CD4-positive, alpha-beta T cell treated with Interleukin-4 for 4 hours (primary cell): Measurements from ENCODE around the gene SERAC1.

ENCODE experiments used
- DNase-seq: peaks from one replicate; pipeline ENCODE4 v3.0.0-alpha.2; 2020

SERAC1 gene

GRCh38 chr6:158118886-158119285, 49.2 kb downstream of the SERAC1 start:
- no peak for DNase-seq

- no peak for DNase-seq
Observed at GRCh38 chr6:158115508-158115907, 52.6 kb downstream of the SERAC1 start.

GRCh38 chr6:158115102-158115501, 53.0 kb downstream of the SERAC1 start:
- DNase-seq: no peak

GRCh38 chr6:158113802-158114201, 54.3 kb downstream of the SERAC1 start:
- no peak for DNase-seq

- DNase-seq: no peak
Observed at GRCh38 chr6:158111987-158112386, 56.1 kb downstream of the SERAC1 start.

GRCh38 chr6:158110986-158111385, 57.1 kb downstream of the SERAC1 start:
- DNase-seq: no peak

GRCh38 chr6:158109748-158110147, 58.3 kb downstream of the SERAC1 start:
- DNase-seq: no peak

GRCh38 chr6:158104696-158105095, 63.4 kb downstream of the SERAC1 start:
- DNase-seq: no peak

- no peak for DNase-seq
Observed at GRCh38 chr6:158103228-158103627, 64.8 kb downstream of the SERAC1 start.

GRCh38 chr6:158095671-158096070, 72.4 kb downstream of the SERAC1 start:
- no peak for DNase-seq

GRCh38 chr6:158095031-158095430, 73.0 kb downstream of the SERAC1 start:
- no peak for DNase-seq

- no peak for DNase-seq
Observed at GRCh38 chr6:158092806-158093205, 75.3 kb downstream of the SERAC1 start.

- DNase-seq: no peak
Observed at GRCh38 chr6:158087224-158087867, 80.7 kb downstream of the SERAC1 start.

GRCh38 chr6:158086504-158087223, 81.4 kb downstream of the SERAC1 start:
- no peak for DNase-seq

GRCh38 chr6:158086054-158086503, 82.0 kb downstream of the SERAC1 start:
- no peak for DNase-seq

GRCh38 chr6:158085261-158086053, 82.6 kb downstream of the SERAC1 start:
- no peak for DNase-seq

- DNase-seq: no peak
Observed at GRCh38 chr6:158083455-158084325, 84.4 kb downstream of the SERAC1 start.

GRCh38 chr6:158081657-158081935, 86.5 kb downstream of the SERAC1 start:
- DNase-seq: no peak

GRCh38 chr6:158080849-158081656, 87.0 kb downstream of the SERAC1 start:
- DNase-seq: no peak

- no peak for DNase-seq
Observed at GRCh38 chr6:158078320-158078719, 89.7 kb downstream of the SERAC1 start.

GRCh38 chr6:158077676-158078075, 90.4 kb downstream of the SERAC1 start:
- no peak for DNase-seq

GRCh38 chr6:158076548-158076947, 91.5 kb downstream of the SERAC1 start:
- no peak for DNase-seq
